Stomach (tissue), 4 donors: ENCODE measurements around the gene CHMP4A.

Experiments used
- CTCF ChIP-seq, 7 experiments: fragments of 450-650 bp in 4 of 7; fragments of 200-600 bp in 3 of 7; sonication (generic) in 3 of 7; IDR thresholded peaks; one replicate each; pipeline ENCODE4 v1.5.1; 2016 to 2019; ENCODE audit warnings: antibody characterized with exemption in 7 of 7, control low read depth in 2 of 7, mild to moderate bottlenecking in 1 of 7
- POLR2A ChIP-seq, 4 donors: fragments of 450-650 bp; IDR thresholded peaks; one replicate each; pipeline ENCODE4 v1.6.1; 2016; ENCODE audit warnings: antibody characterized with exemption in 4 of 4, control low read depth in 2 of 4, mild to moderate bottlenecking in 1 of 4, moderate library complexity in 1 of 4

DNA sequence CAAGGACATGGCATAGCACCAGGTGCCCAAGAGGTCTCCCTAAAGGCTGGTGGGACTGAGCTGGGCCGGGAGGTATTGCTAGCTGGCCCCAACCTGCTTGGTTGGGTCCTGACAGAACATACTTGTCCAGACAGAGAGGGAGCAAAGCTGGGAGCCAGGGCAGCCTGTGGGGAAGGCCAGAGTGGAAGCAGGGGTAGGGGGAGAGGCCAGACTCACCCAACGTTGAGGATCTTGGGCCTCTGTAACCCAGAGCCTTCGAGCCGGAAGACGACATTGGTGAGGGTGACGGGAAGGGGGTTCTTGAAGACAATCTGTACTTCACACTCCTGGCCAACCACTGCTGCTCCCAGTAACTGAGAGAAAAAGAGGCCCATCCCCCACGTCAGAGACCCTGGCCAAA lies 40.6 kb upstream of the CHMP4A start:
- TF ChIP-seq CTCF (IDR thresholded peaks at IDR 0.05) (no peak), POLR2A (IDR thresholded peaks at IDR 0.05) (no peak)
